Kidney (tissue), 14 donors: ENCODE measurements around the gene JOSD2. TPM values are rescaled to one million over a fixed set of nuclear protein-coding genes. Genes with fewer than 3 reads are reported as not detected.

Source experiments
- DNase-seq, 5 donors: peaks; one replicate each; pipeline ENCODE4 v3.0.0-alpha.2; 2013 to 2020
- FAIRE-seq: peaks from 2 replicates; lab custom pipeline; 2012; peaks lifted over from hg19 to GRCh38; lab: Jason Lieb, UNC
- H3K27ac ChIP-seq, 2 donors: one replicate each; pipeline ENCODE4 v1.7.0; 2013; ENCODE audit warnings: low read depth in 2 of 2, low read length in 2 of 2, inconsistent platforms in 1 of 2
- H3K27me3 ChIP-seq: one replicate; pipeline ENCODE4 v1.7.1; 2013; ENCODE audit warnings: low read length, inconsistent platforms; ENCODE audit not compliant: control insufficient read depth, insufficient read depth
- H3K36me3 ChIP-seq, 3 donors: one replicate each; pipeline versions ENCODE4 v1.7.0 to v1.7.1; 2013; ENCODE audit warnings: low read length in 3 of 3, control low read depth in 1 of 3, inconsistent platforms in 1 of 3; ENCODE audit not compliant: insufficient read depth in 3 of 3, control insufficient read depth in 2 of 3
- H3K4me1 ChIP-seq, 3 donors: one replicate each; pipeline versions ENCODE4 v1.7.0 to v1.7.1; 2013; ENCODE audit warnings: low read length in 3 of 3, inconsistent platforms in 1 of 3, low read depth in 1 of 3; ENCODE audit not compliant: control insufficient read depth in 2 of 3, insufficient read depth in 2 of 3
- H3K4me3 ChIP-seq, 3 donors: one replicate each; pipeline versions ENCODE4 v1.7.0 to v1.8.1; 2013; ENCODE audit warnings: low read length in 3 of 3, control low read depth in 1 of 3, inconsistent platforms in 1 of 3
- H3K9ac ChIP-seq, 3 donors: one replicate each; pipeline versions ENCODE4 v1.7.0 to v1.7.1; 2013; ENCODE audit warnings: low read length in 3 of 3, control low read depth in 1 of 3, inconsistent platforms in 1 of 3
- H3K9me3 ChIP-seq, 3 donors: one replicate each; pipeline versions ENCODE4 v1.7.0 to v1.7.1; 2013; ENCODE audit warnings: low read length in 3 of 3, control low read depth in 1 of 3, inconsistent platforms in 1 of 3; ENCODE audit not compliant: control insufficient read depth in 2 of 3, insufficient read depth in 1 of 3
- CTCF ChIP-seq: IDR thresholded peaks from 3 replicates; pipeline ENCODE4 v1.5.1; 2012; ENCODE audit warnings: mild to moderate bottlenecking, moderate library complexity, borderline replicate concordance; ENCODE audit not compliant: insufficient read depth; ENCODE audit errors: extremely low read depth
- intact Hi-C: fragments of 100-400 bp; cut with DNase I; formaldehyde crosslinking; loops from one replicate; pipeline ENCODE4 v1.11.1; 2022
- polyA plus RNA-seq: library from polyadenylated mRNA; stranded (reverse); fragments of 350-450 nt; fragmentation: Illumina TruSeq; extraction: RNeasy Lipid Tissue Mini Kit (QIAGEN cat#74804); gene quantifications from one replicate; pipeline ENCODE4 v1.2.3, GENCODE V29; 2014; ENCODE audit warnings: low read depth, low replicate concordance; ENCODE audit not compliant: insufficient read depth
- total RNA-seq: library from RNA; stranded (reverse); fragmentation: NEBNext Ultra II Directional; extraction: Animal tissue kit (Norgen Biotek cat#: 25700); gene quantifications from one replicate; pipeline ENCODE4 v1.2.1, GENCODE V29; 2021
- donor health status: control.
- donor health status: control.
- donor health status: control.
- donor health status: control.
- donor health status: control.
- donor health status: DM: yes; HTN: yes; CAD: no.
- donor health status: Normal renal cell carcinoma (clear cell type).

JOSD2 gene
- total and polyA plus RNA-seq, 2 donors from 2014 or later = 31.7 to 73.7 TPM

GRCh38 chr19:50458396-50459066, 52.5 kb downstream of the JOSD2 start:
- Histone ChIP-seq H3K27me3 (no peaks in the 10 kb centered on the region), H3K36me3 (no peaks in the 10 kb centered on the region), H3K27ac (no peak overlapping the region), H3K4me3 (no peak overlapping the region), H3K9ac (no peak overlapping the region), H3K4me1 (no peaks in the 10 kb centered on the region), H3K9me3 (no peaks in the 10 kb centered on the region)
- FAIRE-seq (no peak), DNase-seq (peak in 3 of 5 donors; percentile 22 to 45 (median 27))
- intact Hi-C loops = no loop called here
- TF ChIP-seq CTCF = no peak

DNA sequence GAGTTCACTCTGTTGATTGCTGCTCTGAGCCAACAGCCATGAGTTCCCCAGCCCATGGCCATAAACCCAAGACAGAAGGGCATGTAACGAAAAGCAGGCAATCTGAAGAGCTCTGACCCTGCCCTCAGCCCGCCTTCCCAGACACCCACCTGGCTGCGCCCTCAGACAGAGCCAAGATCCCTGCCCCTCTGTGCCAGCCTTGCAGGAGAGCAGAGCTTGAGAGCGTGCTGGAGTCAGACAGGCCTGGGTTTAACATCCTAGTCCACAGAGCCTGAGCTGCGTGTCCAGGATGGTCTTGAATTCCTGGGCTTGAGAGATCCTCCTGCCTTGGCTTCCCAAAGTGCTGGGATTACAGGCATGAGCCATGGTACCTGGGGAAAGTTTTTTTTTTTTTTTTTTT, 53.7 kb downstream of the JOSD2 start:
- Histone ChIP-seq H3K27ac (no peak overlapping the region), H3K9ac (no peak overlapping the region), H3K4me3 (no peak overlapping the region), H3K4me1 (no peaks in the 10 kb centered on the region), H3K27me3 (no peaks in the 10 kb centered on the region), H3K9me3 (no peaks in the 10 kb centered on the region), H3K36me3 (no peaks in the 10 kb centered on the region)
- FAIRE-seq (no peak), DNase-seq (no peak)
- TF ChIP-seq CTCF = no peak
- intact Hi-C loops = no loop called here

Other genes starting within 250 kb of the JOSD2 start
- 31.0 TPM for gene KCNC3, start 181.8 kb downstream of the JOSD2 start, total RNA-seq
- gene KCNC3, start 181.8 kb downstream of the JOSD2 start, polyA plus RNA-seq = 9.1 TPM
- gene NAPSA, start 145.6 kb downstream of the JOSD2 start, total RNA-seq = 217 TPM
- gene NAPSA, start 145.6 kb downstream of the JOSD2 start, polyA plus RNA-seq = 268 TPM
- gene NR1H2, start 134.7 kb downstream of the JOSD2 start, total RNA-seq = 80.4 TPM
- 59.7 TPM for gene NR1H2, start 134.7 kb downstream of the JOSD2 start, polyA plus RNA-seq
- gene POLD1, start 126.8 kb downstream of the JOSD2 start, total RNA-seq = 22.1 TPM
- 17.8 TPM for gene POLD1, start 126.8 kb downstream of the JOSD2 start, polyA plus RNA-seq
- gene SPIB, start 92.3 kb downstream of the JOSD2 start, total RNA-seq = 1.1 TPM
- gene SPIB, start 92.3 kb downstream of the JOSD2 start, polyA plus RNA-seq = not detected
- 0.98 TPM for gene MYBPC2, start 78.3 kb downstream of the JOSD2 start, total RNA-seq
- not detected for gene MYBPC2, start 78.3 kb downstream of the JOSD2 start, polyA plus RNA-seq
- gene EMC10, start 34.7 kb downstream of the JOSD2 start, total RNA-seq = 184 TPM
- gene EMC10, start 34.7 kb downstream of the JOSD2 start, polyA plus RNA-seq = 199 TPM
- gene GARIN5A, start 34.3 kb downstream of the JOSD2 start, total RNA-seq = 2.0 TPM
- 9.0 TPM for gene GARIN5A, start 34.3 kb downstream of the JOSD2 start, polyA plus RNA-seq
- gene ASPDH, start 2.7 kb upstream of the JOSD2 start, total RNA-seq = not detected
- 115 TPM for gene ASPDH, start 2.7 kb upstream of the JOSD2 start, polyA plus RNA-seq
- 1.2 TPM for gene LRRC4B, start 57.2 kb upstream of the JOSD2 start, total RNA-seq
- gene LRRC4B, start 57.2 kb upstream of the JOSD2 start, polyA plus RNA-seq = 2.6 TPM
- 0.63 TPM for gene SYT3, start 128.7 kb upstream of the JOSD2 start, total RNA-seq
- gene SYT3, start 128.7 kb upstream of the JOSD2 start, polyA plus RNA-seq = 0.54 TPM
- gene C19orf81, start 138.3 kb upstream of the JOSD2 start, total RNA-seq = 3.0 TPM
- 1.6 TPM for gene C19orf81, start 138.3 kb upstream of the JOSD2 start, polyA plus RNA-seq
- 0.35 TPM for gene SHANK1, start 208.6 kb upstream of the JOSD2 start, total RNA-seq
- gene SHANK1, start 208.6 kb upstream of the JOSD2 start, polyA plus RNA-seq = 0.24 TPM
- 9.6 TPM for gene CLEC11A, start 212.2 kb upstream of the JOSD2 start, total RNA-seq
- gene CLEC11A, start 212.2 kb upstream of the JOSD2 start, polyA plus RNA-seq = 24.5 TPM